Measurements from ENCODE around the gene BLTP3B.

BLTP3B gene

DNA sequence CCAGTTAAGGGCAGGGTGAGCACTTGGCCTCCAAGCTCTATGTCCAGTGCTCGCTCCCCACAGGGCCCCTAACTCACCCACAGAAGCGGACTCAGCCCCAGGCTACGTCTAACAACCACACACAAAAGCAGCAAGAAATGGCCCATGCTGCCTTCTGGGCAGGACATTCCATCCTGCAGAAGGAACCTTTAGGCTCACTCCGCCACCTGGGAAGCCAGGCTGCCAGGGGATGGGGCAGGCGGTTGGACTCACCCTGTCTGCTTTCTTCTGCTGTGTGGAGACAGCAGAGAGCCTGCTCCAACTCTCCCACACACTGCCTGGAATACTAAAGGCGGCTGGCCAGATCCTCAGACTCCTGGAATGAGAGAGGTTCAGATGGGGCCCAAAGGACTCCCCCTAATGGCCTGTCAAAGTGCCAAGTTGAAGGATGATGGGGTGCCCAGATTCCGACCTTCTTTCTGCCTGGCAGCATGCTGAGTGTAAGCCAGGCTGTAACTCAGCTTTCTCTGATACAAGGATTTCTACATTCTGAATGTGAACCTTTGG is 27.7 kb upstream of the BLTP3B start:
- TF ChIP-seq GATA3 (IDR thresholded peaks at IDR 0.05; ENCODE audit: low read depth, low read length) (no peak), GATA2 (IDR thresholded peaks at IDR 0.05; ENCODE audit: low read depth, low read length) (no peak)

DNA sequence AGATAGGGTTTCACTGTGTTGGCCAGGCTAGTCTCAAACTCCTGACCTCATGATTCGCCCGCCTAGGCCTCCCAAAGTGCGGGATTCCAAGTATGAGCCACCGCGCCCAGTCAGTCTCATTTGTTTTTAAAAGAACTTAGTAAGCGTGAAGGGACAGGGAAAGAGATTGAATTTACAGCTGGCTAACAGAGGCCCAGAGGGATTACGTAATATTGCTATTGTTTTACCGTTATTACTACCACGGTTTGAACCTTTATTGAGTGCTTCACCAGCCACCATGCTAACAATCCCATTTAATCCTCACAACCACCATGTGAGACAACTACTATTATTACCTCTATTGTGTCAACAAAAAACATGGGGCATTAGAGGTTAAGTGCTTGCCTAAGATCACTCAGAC is 26.7 kb upstream of the BLTP3B start:
- TF ChIP-seq GATA3 (IDR thresholded peaks at IDR 0.05; ENCODE audit: low read depth, low read length) (no peak), GATA2 (IDR thresholded peaks at IDR 0.05; ENCODE audit: low read depth, low read length) (no peak)

DNA sequence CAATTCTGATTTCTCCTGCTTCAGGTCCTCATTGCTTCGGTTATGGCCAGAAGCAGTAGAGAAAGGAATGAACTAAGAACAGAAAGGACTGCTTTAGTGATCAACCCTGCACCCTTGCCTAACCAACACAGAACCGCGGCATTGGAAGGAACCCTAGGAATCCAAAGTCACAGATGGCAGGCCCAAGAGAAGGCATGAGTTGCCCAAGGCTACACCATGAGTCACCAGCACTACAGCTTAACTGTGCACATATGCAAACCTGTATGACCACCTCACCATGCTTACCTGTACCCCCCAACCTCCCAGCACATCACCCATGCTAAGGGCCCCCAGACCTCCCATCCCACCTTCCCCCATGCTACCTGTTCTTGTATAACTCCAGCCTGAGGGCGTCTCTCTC is 25.9 kb upstream of the BLTP3B start:
- TF ChIP-seq GATA3 (IDR thresholded peaks at IDR 0.05; ENCODE audit: low read depth, low read length), result no peak
- TF ChIP-seq GATA2 (IDR thresholded peaks at IDR 0.05; ENCODE audit: low read depth, low read length), result no peak

- TF ChIP-seq GATA3 (IDR thresholded peaks at IDR 0.05; ENCODE audit: low read depth, low read length) (no peak), GATA2 (IDR thresholded peaks at IDR 0.05; ENCODE audit: low read depth, low read length) (no peak)
Observed at GRCh38 chr12:100166232-100166631, 23.6 kb upstream of the BLTP3B start.

- TF ChIP-seq GATA2 (IDR thresholded peaks at IDR 0.05; ENCODE audit: low read depth, low read length) (no peak), GATA3 (IDR thresholded peaks at IDR 0.05; ENCODE audit: low read depth, low read length) (no peak)
Observed at GRCh38 chr12:100165356-100165755, 22.7 kb upstream of the BLTP3B start.

- TF ChIP-seq GATA3 (IDR thresholded peaks at IDR 0.05; ENCODE audit: low read depth, low read length) (no peak), GATA2 (IDR thresholded peaks at IDR 0.05; ENCODE audit: low read depth, low read length) (no peak)
Observed at GRCh38 chr12:100164153-100164704, 21.6 kb upstream of the BLTP3B start.

DNA sequence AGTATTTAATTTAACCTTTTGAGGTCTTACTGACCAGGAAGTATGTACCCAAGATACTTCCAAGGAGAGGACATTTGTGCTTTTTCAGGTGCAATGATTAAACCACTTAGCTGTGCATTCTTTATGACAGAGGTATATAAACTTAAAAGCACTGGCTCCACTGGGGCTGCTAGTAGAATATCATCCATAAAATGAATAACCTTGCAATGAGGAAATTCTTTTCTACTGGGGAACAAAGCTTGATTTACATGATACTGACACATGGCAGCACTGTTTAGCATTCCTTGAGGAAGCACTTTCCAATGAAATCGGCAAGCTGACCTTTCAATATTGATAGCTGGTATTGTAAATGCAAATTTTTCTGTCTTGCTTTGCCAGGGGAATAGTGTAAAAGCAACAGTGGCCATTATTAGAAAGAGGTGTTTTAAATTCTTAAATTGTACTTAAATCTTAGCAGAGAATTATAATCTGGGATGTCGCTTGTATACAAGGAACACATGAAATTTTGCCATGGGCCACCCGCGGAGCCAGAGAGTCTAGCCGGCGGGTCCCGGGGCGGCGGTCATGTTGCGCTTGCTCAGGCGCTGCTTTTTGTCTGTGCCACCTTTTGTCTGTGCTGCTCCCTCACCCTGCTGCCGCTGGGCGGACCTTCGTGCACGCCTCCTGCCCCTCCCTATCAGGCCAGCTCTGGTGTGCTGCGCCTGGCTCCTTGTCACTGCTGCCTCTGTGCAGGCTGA is 20.9 kb upstream of the BLTP3B start:
- no peak for TF ChIP-seq GATA3 (IDR thresholded peaks at IDR 0.05; ENCODE audit: low read depth, low read length)
- TF ChIP-seq GATA2 (IDR thresholded peaks at IDR 0.05; ENCODE audit: low read depth, low read length), result no peak

DNA sequence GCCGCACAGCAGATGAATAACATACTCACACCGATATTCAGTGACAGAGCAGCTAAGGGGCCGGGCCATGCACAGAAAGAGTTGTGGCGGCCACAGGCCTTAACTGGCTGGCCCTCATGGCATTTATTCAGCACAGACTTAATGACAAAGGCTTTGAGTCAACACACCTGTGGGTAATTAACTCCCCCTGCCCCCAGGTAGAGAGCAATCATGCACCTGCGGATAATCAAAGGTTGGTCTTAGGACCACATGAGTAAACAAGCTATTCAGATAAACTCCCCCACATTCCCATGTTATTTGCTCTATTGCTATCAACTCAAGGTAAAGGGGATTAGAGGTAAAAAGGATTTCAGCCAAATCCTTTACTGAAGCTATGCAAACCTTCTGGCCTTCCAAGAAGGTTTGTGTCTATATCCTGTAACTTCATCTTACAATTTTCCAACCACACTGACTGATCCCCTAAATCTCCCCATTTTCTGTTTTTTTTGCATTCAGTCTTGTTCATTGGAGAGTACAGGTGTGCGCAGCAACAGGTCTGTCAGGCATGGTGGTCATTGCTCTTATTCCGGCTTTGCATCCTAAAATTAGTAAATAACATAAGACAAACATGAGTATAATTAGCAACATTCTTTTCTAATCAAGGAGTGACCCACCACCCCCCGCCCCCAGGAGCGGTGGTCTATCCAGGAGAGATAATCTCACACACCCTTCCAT is 16.9 kb upstream of the BLTP3B start:
- TF ChIP-seq GATA2 (IDR thresholded peaks at IDR 0.05; ENCODE audit: low read depth, low read length), result no peak
- no peak for TF ChIP-seq GATA3 (IDR thresholded peaks at IDR 0.05; ENCODE audit: low read depth, low read length)

GRCh38 chr12:100158535-100158934 is 15.9 kb upstream of the BLTP3B start:
- no peak for TF ChIP-seq GATA2 (IDR thresholded peaks at IDR 0.05; ENCODE audit: low read depth, low read length)
- no peak for TF ChIP-seq GATA3 (IDR thresholded peaks at IDR 0.05; ENCODE audit: low read depth, low read length)

DNA sequence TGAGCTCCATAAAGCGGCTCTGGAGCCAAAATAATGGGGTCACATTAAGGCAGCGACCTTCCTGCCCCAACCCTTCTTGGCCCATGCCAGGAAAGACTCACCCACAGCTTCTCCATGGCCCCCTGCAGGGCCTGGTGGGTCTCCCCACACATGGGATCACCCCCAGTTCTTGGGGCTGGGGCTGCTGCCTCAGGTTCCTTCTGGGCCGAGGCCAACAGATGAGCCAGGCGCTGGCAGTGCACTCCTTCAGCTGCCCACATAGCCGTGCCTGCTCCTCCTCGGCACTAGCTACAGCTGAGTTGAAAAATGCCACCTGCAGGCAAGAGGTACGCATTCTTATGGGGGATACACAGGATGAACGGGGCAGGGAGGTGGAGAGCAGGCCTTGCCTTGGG is 14.8 kb upstream of the BLTP3B start:
- TF ChIP-seq GATA2 (IDR thresholded peaks at IDR 0.05; ENCODE audit: low read depth, low read length), result no peak
- no peak for TF ChIP-seq GATA3 (IDR thresholded peaks at IDR 0.05; ENCODE audit: low read depth, low read length)

DNA sequence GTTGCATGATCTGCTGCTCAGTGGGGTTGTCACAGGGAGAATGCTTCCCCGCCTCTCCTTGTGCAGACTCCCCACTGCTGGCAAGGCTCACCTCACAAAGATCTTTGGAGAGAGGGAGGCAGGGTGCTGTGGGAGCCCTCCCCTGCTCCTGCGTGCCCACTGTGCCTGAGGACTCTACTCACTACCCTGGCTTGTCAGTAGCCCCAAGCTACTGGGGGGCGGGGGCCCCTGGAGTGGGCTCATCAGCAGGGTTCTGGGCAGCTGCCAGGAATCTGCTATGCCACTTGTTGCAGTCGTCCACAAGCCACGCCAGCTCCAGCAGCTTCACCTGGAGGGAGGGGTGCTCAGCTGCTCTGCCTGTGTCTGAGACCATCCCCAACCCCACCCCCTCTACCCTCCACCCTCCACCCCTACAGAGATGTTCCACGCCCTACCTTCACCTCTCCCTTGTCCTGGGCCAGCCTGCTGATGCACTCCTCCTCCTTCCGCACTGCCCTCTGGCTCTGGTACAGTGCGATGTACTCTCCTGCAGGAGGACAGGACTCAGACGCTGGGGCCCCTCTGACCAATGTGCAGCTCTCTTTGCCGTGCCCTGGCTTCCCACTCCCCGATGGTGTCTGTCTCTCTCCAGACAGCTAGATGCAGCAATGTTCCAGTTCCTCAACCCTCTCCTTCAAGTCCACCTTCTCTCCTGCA is 14.2 kb upstream of the BLTP3B start:
- TF ChIP-seq GATA3 (IDR thresholded peaks at IDR 0.05; ENCODE audit: low read depth, low read length) (no peak), GATA2 (IDR thresholded peaks at IDR 0.05; ENCODE audit: low read depth, low read length) (no peak)

GRCh38 chr12:100154474-100155247 is 12.0 kb upstream of the BLTP3B start:
- TF ChIP-seq GATA3 (IDR thresholded peaks at IDR 0.05; ENCODE audit: low read depth, low read length), result no peak

DNA sequence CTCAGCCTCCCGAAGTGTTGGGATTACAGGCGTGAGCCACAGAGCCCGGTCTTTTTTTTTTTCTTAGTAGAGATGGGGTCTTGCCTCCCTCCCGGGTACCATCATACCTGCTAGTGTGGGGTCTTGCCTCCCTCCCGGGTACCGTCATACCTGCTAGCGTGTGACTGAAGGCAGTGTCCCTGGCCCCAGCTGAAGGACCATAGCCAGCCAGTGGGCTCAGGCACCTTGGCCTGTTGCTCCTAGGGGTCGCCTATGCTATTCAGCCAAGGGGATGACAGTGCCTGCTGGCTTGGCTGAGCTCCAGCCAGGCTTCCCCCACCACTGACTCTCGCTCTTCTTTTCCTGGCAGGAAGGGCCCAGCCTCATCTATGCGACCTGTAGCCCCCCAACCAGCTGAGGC is 10.5 kb upstream of the BLTP3B start:
- TF ChIP-seq GATA3 (IDR thresholded peaks at IDR 0.05; ENCODE audit: low read depth, low read length), result no peak
- no peak for TF ChIP-seq GATA2 (IDR thresholded peaks at IDR 0.05; ENCODE audit: low read depth, low read length)
